Left ventricle myocardium inferior (tissue), 1 donor: Measurements from ENCODE around the gene SRPK2. TPM values are rescaled to one million over a fixed set of nuclear protein-coding genes. Genes with fewer than 3 reads are reported as not detected.

ENCODE experiments used
- DNase-seq: peaks from one replicate; pipeline ENCODE4 v3.0.0-alpha.2; 2020
- H3K27ac ChIP-seq: fragments of 200-600 bp; replicated peaks from 2 replicates; pipeline ENCODE4 v1.8.0; 2021
- H3K27me3 ChIP-seq: fragments of 200-600 bp; 2 replicates; pipeline ENCODE4 v1.8.0; 2021; ENCODE audit warnings: low read depth
- H3K36me3 ChIP-seq: fragments of 200-600 bp; 2 replicates; pipeline ENCODE4 v1.8.0; 2021
- H3K4me1 ChIP-seq: fragments of 200-600 bp; 2 replicates; pipeline ENCODE4 v1.8.0; 2021
- H3K4me3 ChIP-seq: fragments of 200-600 bp; 2 replicates; pipeline ENCODE4 v1.8.0; 2021; ENCODE audit warnings: mild to moderate bottlenecking, moderate library complexity
- H3K9me3 ChIP-seq: fragments of 200-600 bp; replicated peaks from 2 replicates; pipeline ENCODE4 v1.8.0; 2021
- CTCF ChIP-seq: fragments of 200-600 bp; IDR thresholded peaks from 2 replicates; pipeline ENCODE4 v1.8.0; 2021; ENCODE audit warnings: antibody characterized with exemption, mild to moderate bottlenecking, borderline replicate concordance
- intact Hi-C: fragments of 100-400 bp; cut with micrococcal nuclease; formaldehyde crosslinking; loops from one replicate; pipeline ENCODE4 v1.11.0; 2022
- total RNA-seq: library from RNA; stranded (reverse); fragmentation: NEBNext Ultra II Directional; extraction: Animal tissue kit (Norgen Biotek cat#: 25700); gene quantifications from one replicate; pipeline ENCODE4 v1.2.1, GENCODE V29; 2021
- donor health status: DM: no; HTN: yes; CAD: no; lungs with severe emphysema.

Gene SRPK2
- total RNA-seq, 1 donor from 2014 or later, result 34.3 TPM

- H3K27ac ChIP-seq, result no peak overlapping the region
- no peaks in the 10 kb centered on the region for H3K27me3 ChIP-seq
- no peak for DNase-seq
- H3K9me3 ChIP-seq, result peaks cover 8% of the 10 kb centered on the region
- intact Hi-C loops, result no loop called here
- H3K4me3 ChIP-seq, result no peak overlapping the region
- no peaks in the 10 kb centered on the region for H3K36me3 ChIP-seq
- no peak for TF ChIP-seq CTCF
- peaks cover 9% of the 10 kb centered on the region for H3K4me1 ChIP-seq
Observed at GRCh38 chr7:105180002-105180401, 208.7 kb downstream of the SRPK2 start.

- Histone ChIP-seq H3K4me1 (peaks cover 19% of the 10 kb centered on the region), H3K27ac (no peak overlapping the region), H3K27me3 (no peaks in the 10 kb centered on the region), H3K9me3 (peaks cover 8% of the 10 kb centered on the region), H3K4me3 (no peak overlapping the region), H3K36me3 (no peaks in the 10 kb centered on the region)
- no peak for TF ChIP-seq CTCF
- intact Hi-C loops, result no loop called here
- DNase-seq, result no peak
Observed at GRCh38 chr7:105178928-105179541, 209.7 kb downstream of the SRPK2 start.

GRCh38 chr7:105178177-105178576, 210.5 kb downstream of the SRPK2 start:
- peaks cover 27% of the 10 kb centered on the region for H3K4me1 ChIP-seq
- H3K27me3 ChIP-seq, result no peaks in the 10 kb centered on the region
- peaks cover 8% of the 10 kb centered on the region for H3K9me3 ChIP-seq
- H3K4me3 ChIP-seq, result no peak overlapping the region
- no peaks in the 10 kb centered on the region for H3K36me3 ChIP-seq
- intact Hi-C loops, result no loop called here
- no peak for TF ChIP-seq CTCF
- DNase-seq, result no peak
- no peak overlapping the region for H3K27ac ChIP-seq

- intact Hi-C loops, result no loop called here
- peaks cover 8% of the 10 kb centered on the region for H3K9me3 ChIP-seq
- no peak for DNase-seq
- H3K27ac ChIP-seq, result no peak overlapping the region
- peaks cover 30% of the 10 kb centered on the region for H3K4me1 ChIP-seq
- H3K4me3 ChIP-seq, result no peak overlapping the region
- no peaks in the 10 kb centered on the region for H3K36me3 ChIP-seq
- no peak for TF ChIP-seq CTCF
- no peaks in the 10 kb centered on the region for H3K27me3 ChIP-seq
Observed at GRCh38 chr7:105177026-105177425, 211.7 kb downstream of the SRPK2 start.

- no peaks in the 10 kb centered on the region for H3K27me3 ChIP-seq
- no peaks in the 10 kb centered on the region for H3K9me3 ChIP-seq
- TF ChIP-seq CTCF, result no peak
- intact Hi-C loops, result no loop called here
- H3K4me1 ChIP-seq, result peaks cover 29% of the 10 kb centered on the region
- H3K4me3 ChIP-seq, result no peak overlapping the region
- no peak overlapping the region for H3K27ac ChIP-seq
- no peak for DNase-seq
- peaks cover 4% of the 10 kb centered on the region for H3K36me3 ChIP-seq
Observed at GRCh38 chr7:105173586-105173985, 215.1 kb downstream of the SRPK2 start.

GRCh38 chr7:105164751-105165150, 224.0 kb downstream of the SRPK2 start:
- DNase-seq, result no peak
- intact Hi-C loops, result no loop called here
- H3K36me3 ChIP-seq, result peaks cover 57% of the 10 kb centered on the region
- H3K4me1 ChIP-seq, result no peaks in the 10 kb centered on the region
- H3K4me3 ChIP-seq, result no peak overlapping the region
- H3K27ac ChIP-seq, result no peak overlapping the region
- H3K9me3 ChIP-seq, result no peaks in the 10 kb centered on the region
- TF ChIP-seq CTCF, result no peak
- no peaks in the 10 kb centered on the region for H3K27me3 ChIP-seq
